OCI-LY7 (cell line): ENCODE measurements around the gene MEP1B.

Source experiments
- EZH2phosphoT487 ChIP-seq: fragments of 200-600 bp; sonication (generic); IDR thresholded peaks from 2 replicates; pipeline ENCODE4 v1.6.1; 2018; ENCODE audit warnings: low read depth, borderline replicate concordance, mild to moderate bottlenecking, mixed run types, antibody characterized with exemption, low read length, moderate library complexity, mixed read lengths
- TF ChIP-seq, protein P1 (sequence below): fragments of 200-600 bp; sonication (generic); conservative IDR thresholded peaks from 2 replicates; pipeline ENCODE4 v1.5.1; 2014; ENCODE audit warnings: mild to moderate bottlenecking, antibody characterized with exemption, low read length, moderate library complexity, mixed read lengths

DNA sequence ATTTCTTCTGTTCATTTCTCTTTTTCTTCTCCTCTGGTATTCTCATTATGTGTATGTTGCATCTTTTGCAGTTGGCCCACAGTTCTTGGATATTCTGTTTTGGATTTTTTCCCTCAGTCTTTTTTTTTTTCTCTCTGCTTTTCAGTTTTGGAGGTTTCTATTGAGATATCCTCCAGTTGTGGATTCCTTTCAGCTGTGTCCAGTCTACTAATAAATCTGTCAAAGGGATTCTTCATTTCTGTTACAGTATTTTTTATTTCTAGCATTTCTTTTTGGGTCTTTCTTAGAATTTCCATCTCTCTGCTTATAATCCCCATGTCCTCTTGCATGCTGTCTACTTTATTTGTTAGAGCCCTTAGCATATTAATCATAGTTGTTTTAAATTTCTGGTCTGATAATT, 6.3 kb upstream of the MEP1B start:
- TF ChIP-seq, protein P1, sequence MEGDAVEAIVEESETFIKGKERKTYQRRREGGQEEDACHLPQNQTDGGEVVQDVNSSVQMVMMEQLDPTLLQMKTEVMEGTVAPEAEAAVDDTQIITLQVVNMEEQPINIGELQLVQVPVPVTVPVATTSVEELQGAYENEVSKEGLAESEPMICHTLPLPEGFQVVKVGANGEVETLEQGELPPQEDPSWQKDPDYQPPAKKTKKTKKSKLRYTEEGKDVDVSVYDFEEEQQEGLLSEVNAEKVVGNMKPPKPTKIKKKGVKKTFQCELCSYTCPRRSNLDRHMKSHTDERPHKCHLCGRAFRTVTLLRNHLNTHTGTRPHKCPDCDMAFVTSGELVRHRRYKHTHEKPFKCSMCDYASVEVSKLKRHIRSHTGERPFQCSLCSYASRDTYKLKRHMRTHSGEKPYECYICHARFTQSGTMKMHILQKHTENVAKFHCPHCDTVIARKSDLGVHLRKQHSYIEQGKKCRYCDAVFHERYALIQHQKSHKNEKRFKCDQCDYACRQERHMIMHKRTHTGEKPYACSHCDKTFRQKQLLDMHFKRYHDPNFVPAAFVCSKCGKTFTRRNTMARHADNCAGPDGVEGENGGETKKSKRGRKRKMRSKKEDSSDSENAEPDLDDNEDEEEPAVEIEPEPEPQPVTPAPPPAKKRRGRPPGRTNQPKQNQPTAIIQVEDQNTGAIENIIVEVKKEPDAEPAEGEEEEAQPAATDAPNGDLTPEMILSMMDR = no peak
- TF ChIP-seq EZH2phosphoT487 = no peak
